Measurements from ENCODE around the gene BDKRB1. TPM values are rescaled to one million over a fixed set of nuclear protein-coding genes. Genes with fewer than 3 reads are reported as not detected.

BDKRB1 gene
- total RNA-seq, 4 donors from 2014 or later, result 0.91 to 5.4 (median 1.8) TPM

DNA sequence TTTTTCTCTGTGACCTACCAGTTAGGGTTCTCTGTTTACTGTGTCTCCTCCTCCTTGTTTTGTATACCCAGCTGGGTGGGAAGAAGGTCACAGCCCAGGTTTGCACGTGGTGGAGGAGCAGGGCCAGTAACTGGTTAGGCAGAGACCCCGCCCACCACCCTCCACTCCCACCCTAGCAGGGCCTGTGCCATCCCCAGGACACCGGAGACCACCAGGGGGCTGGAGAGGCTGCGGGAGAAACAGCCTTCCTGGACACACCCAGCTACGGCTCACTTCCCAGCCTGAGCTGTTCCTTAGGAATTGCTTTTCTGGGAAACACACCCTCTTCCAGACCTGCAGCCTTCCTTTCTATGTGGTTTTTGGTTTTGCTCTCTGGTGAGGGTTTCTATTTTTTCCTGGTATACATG, 30.3 kb upstream of the BDKRB1 start:
- DNase-seq (ENCODE audit: low spot score in 2 of 2), result no peak
- TF ChIP-seq, protein P1, sequence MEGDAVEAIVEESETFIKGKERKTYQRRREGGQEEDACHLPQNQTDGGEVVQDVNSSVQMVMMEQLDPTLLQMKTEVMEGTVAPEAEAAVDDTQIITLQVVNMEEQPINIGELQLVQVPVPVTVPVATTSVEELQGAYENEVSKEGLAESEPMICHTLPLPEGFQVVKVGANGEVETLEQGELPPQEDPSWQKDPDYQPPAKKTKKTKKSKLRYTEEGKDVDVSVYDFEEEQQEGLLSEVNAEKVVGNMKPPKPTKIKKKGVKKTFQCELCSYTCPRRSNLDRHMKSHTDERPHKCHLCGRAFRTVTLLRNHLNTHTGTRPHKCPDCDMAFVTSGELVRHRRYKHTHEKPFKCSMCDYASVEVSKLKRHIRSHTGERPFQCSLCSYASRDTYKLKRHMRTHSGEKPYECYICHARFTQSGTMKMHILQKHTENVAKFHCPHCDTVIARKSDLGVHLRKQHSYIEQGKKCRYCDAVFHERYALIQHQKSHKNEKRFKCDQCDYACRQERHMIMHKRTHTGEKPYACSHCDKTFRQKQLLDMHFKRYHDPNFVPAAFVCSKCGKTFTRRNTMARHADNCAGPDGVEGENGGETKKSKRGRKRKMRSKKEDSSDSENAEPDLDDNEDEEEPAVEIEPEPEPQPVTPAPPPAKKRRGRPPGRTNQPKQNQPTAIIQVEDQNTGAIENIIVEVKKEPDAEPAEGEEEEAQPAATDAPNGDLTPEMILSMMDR (IDR thresholded peaks at IDR 0.05), result no peak
- TF ChIP-seq POLR2A (IDR thresholded peaks at IDR 0.05), result no peak
- intact Hi-C loops (cut with DNase I; ENCODE audit: low total_unique reads), result no loop called here
- 18 to 24% methylated on average over 5 of the region's 5 CpGs for WGBS, 2 donors
- H3K4me3 ChIP-seq (ENCODE audit: low read depth, poor library complexity, severe bottlenecking), result no peak overlapping the region

DNA sequence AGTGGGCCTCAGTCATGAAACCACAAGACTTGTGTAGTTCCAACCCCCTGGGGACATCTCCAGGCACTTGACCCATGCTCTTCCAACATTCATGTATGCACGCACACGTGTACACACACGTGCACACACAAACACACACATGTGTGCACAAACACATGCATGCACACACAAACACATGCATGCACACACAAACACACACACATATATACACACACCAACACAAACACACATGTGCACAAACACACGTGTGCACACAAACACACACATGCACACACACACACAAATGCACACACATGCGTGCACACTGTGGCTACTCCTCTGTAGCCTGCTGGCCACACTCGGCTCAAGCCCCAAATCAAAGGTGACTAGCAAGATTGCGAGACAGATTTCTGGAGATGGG, 28.6 kb upstream of the BDKRB1 start:
- no peak overlapping the region for H3K4me3 ChIP-seq (ENCODE audit: low read depth, poor library complexity, severe bottlenecking)
- WGBS, 2 donors, result 93 to 98% methylated on average over 7 of the region's 7 CpGs
- intact Hi-C loops (cut with DNase I; ENCODE audit: low total_unique reads), result no loop called here
- TF ChIP-seq POLR2A (IDR thresholded peaks at IDR 0.05), result no peak
- TF ChIP-seq, protein P1 (IDR thresholded peaks at IDR 0.05), result no peak
- DNase-seq (ENCODE audit: low spot score in 2 of 2), result no peak

DNA sequence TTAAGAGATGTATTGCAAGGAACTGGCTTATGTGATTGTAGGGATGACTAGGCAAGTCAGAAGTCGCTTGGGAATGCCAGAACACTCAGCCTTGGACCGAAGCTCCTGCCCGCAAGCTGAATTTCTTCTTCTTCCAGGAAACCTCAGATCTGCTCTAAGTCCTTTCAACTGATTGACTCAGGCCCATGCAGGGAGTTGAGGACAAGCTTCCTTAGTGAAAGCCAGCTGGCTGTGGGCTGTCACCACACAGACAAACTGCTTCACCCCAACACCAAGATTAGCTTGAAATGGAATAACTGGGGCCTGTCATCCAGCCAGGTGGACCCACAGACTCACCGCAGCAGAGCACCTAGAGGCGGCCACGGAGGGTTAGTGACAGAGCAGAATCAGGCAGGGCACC, 26.7 kb upstream of the BDKRB1 start:
- WGBS, 2 donors, result 86 to 91% methylated on average over 6 of the region's 6 CpGs
- no peak for DNase-seq (ENCODE audit: low spot score in 2 of 2)
- no peak overlapping the region for H3K4me3 ChIP-seq (ENCODE audit: low read depth, poor library complexity, severe bottlenecking)
- intact Hi-C loops (cut with DNase I; ENCODE audit: low total_unique reads), result no loop called here
- TF ChIP-seq, protein P1 (IDR thresholded peaks at IDR 0.05), result no peak
- no peak for TF ChIP-seq POLR2A (IDR thresholded peaks at IDR 0.05)

DNA sequence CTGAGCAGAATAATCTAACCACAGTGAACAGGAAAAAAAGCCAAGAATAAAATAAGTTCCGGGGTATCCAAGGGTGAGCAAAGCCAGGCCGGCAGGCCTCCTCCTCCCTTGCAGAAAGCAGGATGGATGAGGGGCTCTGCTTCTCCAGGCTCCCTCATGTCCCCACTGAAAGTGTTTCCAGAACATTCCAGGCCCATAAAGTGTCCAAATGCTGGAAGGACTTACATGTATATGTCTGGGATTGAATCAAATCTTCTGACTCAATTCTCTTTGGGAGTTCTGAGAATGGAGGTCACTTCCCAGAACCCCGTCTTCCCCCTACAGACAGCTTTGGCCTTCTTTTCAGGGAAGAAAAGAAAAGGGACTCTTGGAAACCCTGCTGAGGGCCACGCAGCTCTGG, 25.0 kb upstream of the BDKRB1 start:
- no peak for DNase-seq (ENCODE audit: low spot score in 2 of 2)
- TF ChIP-seq, protein P1 (IDR thresholded peaks at IDR 0.05), result no peak
- no peak for TF ChIP-seq POLR2A (IDR thresholded peaks at IDR 0.05)
- 76 to 89% methylated on average over 4 of the region's 4 CpGs for WGBS, 2 donors
- H3K4me3 ChIP-seq (ENCODE audit: low read depth, poor library complexity, severe bottlenecking), result no peak overlapping the region
- intact Hi-C loops (cut with DNase I; ENCODE audit: low total_unique reads), result no loop called here

DNA sequence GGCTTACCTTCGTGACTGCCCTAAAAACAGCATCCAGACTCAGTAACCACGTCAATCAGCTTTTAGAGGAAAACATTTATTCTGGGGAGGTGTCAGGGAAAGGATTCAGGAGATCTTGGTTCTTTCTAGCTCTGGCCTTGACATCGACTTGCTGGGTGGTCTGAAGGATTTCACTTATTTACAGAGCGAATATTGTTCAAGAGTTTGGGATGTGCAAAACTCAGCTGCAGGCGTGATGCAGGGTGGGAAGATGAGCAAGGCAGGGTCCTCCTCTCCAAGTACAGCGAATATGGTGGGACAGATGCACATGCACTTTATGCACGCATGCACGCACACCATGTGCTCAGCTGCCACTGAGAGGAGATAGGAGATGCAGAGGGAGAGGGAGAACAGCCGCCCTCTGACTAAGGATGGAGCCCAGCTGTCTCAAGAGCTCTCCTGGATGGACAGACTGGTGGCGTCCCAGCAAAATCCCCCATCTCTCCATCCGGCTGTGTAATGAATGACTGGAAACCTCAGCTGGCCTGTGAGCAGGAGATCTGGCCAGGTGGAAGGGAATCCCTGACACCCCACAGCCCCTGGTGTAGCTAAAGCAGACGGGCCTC, 24.4 kb upstream of the BDKRB1 start:
- intact Hi-C loops (cut with DNase I; ENCODE audit: low total_unique reads), result no loop called here

More for the DNA sequence above, 24.4 kb upstream of the BDKRB1 start:
- 88 to 89% methylated on average over 12 of the region's 12 CpGs for WGBS, 2 donors
- no peak overlapping the region for H3K4me3 ChIP-seq (ENCODE audit: low read depth, poor library complexity, severe bottlenecking)
- TF ChIP-seq, protein P1 (IDR thresholded peaks at IDR 0.05), result no peak
- TF ChIP-seq POLR2A (IDR thresholded peaks at IDR 0.05), result no peak
- DNase-seq (ENCODE audit: low spot score in 2 of 2), result no peak

Data from lower leg skin (tissue), 4 donors.